OCI-LY3 (cell line): ENCODE data around the gene PCNA.

Experiments used
- EZH2phosphoT487 ChIP-seq: fragments of 200-600 bp; shearing (Covaris generic); IDR thresholded peaks from 2 replicates; pipeline ENCODE4 v1.6.1; 2018; ENCODE audit warnings: antibody characterized with exemption, mixed run types, low read depth
- TF ChIP-seq, protein P1 (sequence below): fragments of 200-600, 300-600 bp; sonication (generic); IDR thresholded peaks from 2 replicates; pipeline ENCODE4 v1.5.1; 2014; ENCODE audit warnings: antibody characterized with exemption, low read length, low read depth

DNA sequence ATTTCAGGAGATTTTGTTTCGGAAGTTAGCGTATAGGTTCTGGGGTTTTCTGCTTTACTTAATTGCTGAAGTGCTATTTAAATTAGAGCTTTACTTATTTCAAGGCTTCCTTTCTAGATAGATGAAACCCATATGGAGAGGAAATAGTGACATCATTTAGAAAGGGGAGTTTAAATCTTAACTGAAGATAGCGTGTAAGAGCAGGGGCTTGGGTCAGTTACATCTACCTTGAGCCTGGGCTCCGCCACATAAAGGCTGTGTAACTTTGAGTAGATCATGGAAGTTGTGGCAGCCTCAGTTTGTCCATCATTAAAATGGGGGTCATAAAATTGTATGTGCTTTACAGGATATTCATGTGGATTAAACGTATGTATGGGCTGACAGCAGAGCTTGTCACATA, 11.7 kb upstream of the PCNA start:
- TF ChIP-seq, protein P1, sequence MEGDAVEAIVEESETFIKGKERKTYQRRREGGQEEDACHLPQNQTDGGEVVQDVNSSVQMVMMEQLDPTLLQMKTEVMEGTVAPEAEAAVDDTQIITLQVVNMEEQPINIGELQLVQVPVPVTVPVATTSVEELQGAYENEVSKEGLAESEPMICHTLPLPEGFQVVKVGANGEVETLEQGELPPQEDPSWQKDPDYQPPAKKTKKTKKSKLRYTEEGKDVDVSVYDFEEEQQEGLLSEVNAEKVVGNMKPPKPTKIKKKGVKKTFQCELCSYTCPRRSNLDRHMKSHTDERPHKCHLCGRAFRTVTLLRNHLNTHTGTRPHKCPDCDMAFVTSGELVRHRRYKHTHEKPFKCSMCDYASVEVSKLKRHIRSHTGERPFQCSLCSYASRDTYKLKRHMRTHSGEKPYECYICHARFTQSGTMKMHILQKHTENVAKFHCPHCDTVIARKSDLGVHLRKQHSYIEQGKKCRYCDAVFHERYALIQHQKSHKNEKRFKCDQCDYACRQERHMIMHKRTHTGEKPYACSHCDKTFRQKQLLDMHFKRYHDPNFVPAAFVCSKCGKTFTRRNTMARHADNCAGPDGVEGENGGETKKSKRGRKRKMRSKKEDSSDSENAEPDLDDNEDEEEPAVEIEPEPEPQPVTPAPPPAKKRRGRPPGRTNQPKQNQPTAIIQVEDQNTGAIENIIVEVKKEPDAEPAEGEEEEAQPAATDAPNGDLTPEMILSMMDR: no peak
- no peak for TF ChIP-seq EZH2phosphoT487
